ENCODE measurements around the gene NUP133. TPM values are rescaled to one million over a fixed set of nuclear protein-coding genes. Genes with fewer than 3 reads are reported as not detected.

Gene NUP133
- total RNA-seq, 1 donor from 2014 or later: 38.3 TPM

GRCh38 chr1:229456016-229456415 lies 52.1 kb downstream of the NUP133 start:
- H3K36me3 ChIP-seq: peaks cover 0 to 48% of the 10 kb centered on the region in 2 donors
- H3K27me3 ChIP-seq: no peaks in the 10 kb centered on the region
- intact Hi-C loops (cut with DNase I): no loop called here
- no peak overlapping the region for H3K27ac ChIP-seq
- no peaks in the 10 kb centered on the region for H3K4me1 ChIP-seq
- H3K9me3 ChIP-seq: no peaks in the 10 kb centered on the region
- no peak for DNase-seq (ENCODE audit: extremely low spot score in 2 of 2)
- H3K4me3 ChIP-seq: no peak overlapping the region
- no peak for TF ChIP-seq POLR2AphosphoS5 (IDR thresholded peaks at IDR 0.05; ENCODE audit: insufficient read depth in 1 of 2, low read depth in 1 of 2)
- TF ChIP-seq POLR2A (IDR thresholded peaks at IDR 0.05): no peak
- no peak for TF ChIP-seq CTCF (IDR thresholded peaks at IDR 0.05)

DNA sequence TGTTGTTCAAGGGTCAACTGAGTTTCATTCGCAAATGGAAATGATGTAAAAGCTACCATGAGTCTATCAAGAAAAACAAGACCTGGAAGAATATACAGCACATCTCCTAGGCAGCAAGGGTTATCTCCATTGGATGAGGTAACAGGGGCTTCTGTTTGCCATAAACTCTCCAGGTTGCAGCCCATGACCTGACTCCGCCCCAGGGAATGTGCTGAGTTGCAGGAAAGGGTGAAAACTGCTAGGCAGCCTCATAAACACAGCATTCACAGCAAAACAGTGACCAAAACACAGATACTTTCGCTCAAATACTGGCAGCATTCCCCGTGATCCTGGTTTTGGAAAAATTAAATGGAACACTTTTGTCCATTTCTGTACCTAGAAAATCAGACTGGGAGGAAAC lies 54.1 kb downstream of the NUP133 start:
- intact Hi-C loops (cut with DNase I): no loop called here
- Histone ChIP-seq H3K4me1 (no peaks in the 10 kb centered on the region), H3K9me3 (no peaks in the 10 kb centered on the region), H3K27ac (no peak overlapping the region), H3K27me3 (no peaks in the 10 kb centered on the region), H3K4me3 (no peak overlapping the region), H3K36me3 (peaks cover 0 to 46% of the 10 kb centered on the region in 2 donors)
- TF ChIP-seq POLR2A (IDR thresholded peaks at IDR 0.05) (no peak), POLR2AphosphoS5 (IDR thresholded peaks at IDR 0.05; ENCODE audit: insufficient read depth in 1 of 2, low read depth in 1 of 2) (no peak), CTCF (IDR thresholded peaks at IDR 0.05) (no peak)
- no peak for DNase-seq (ENCODE audit: extremely low spot score in 2 of 2)

- H3K4me3 ChIP-seq: no peak overlapping the region
- no peak overlapping the region for H3K27ac ChIP-seq
- no peaks in the 10 kb centered on the region for H3K9me3 ChIP-seq
- no peaks in the 10 kb centered on the region for H3K27me3 ChIP-seq
- DNase-seq (ENCODE audit: extremely low spot score in 2 of 2): no peak
- no peaks in the 10 kb centered on the region for H3K4me1 ChIP-seq
- peaks cover 0 to 47% of the 10 kb centered on the region in 2 donors for H3K36me3 ChIP-seq
- intact Hi-C loops (cut with DNase I): no loop called here
- TF ChIP-seq CTCF (IDR thresholded peaks at IDR 0.05) (peak in 1 of 3 experiments; percentile 16), POLR2A (IDR thresholded peaks at IDR 0.05) (no peak), POLR2AphosphoS5 (IDR thresholded peaks at IDR 0.05; ENCODE audit: insufficient read depth in 1 of 2, low read depth in 1 of 2) (no peak)
Measured at GRCh38 chr1:229452956-229453801, 55.0 kb downstream of the NUP133 start.

GRCh38 chr1:229448845-229449244 lies 59.3 kb downstream of the NUP133 start:
- TF ChIP-seq POLR2A (IDR thresholded peaks at IDR 0.05) (no peak), POLR2AphosphoS5 (IDR thresholded peaks at IDR 0.05; ENCODE audit: insufficient read depth in 1 of 2, low read depth in 1 of 2) (no peak), CTCF (IDR thresholded peaks at IDR 0.05) (no peak)
- Histone ChIP-seq H3K4me3 (no peak overlapping the region), H3K9me3 (no peaks in the 10 kb centered on the region), H3K4me1 (no peaks in the 10 kb centered on the region), H3K36me3 (peaks cover 0 to 62% of the 10 kb centered on the region in 2 donors), H3K27me3 (no peaks in the 10 kb centered on the region), H3K27ac (no peak overlapping the region)
- DNase-seq (ENCODE audit: extremely low spot score in 2 of 2): no peak
- intact Hi-C loops (cut with DNase I): no loop called here

- H3K27me3 ChIP-seq: no peaks in the 10 kb centered on the region
- TF ChIP-seq CTCF (IDR thresholded peaks at IDR 0.05): no peak
- TF ChIP-seq POLR2A (IDR thresholded peaks at IDR 0.05): no peak
- TF ChIP-seq POLR2AphosphoS5 (IDR thresholded peaks at IDR 0.05; ENCODE audit: insufficient read depth in 1 of 2, low read depth in 1 of 2): no peak
- intact Hi-C loops (cut with DNase I): no loop called here
- DNase-seq (ENCODE audit: extremely low spot score in 2 of 2): no peak
- no peaks in the 10 kb centered on the region for H3K4me1 ChIP-seq
- H3K27ac ChIP-seq: no peak overlapping the region
- H3K9me3 ChIP-seq: no peaks in the 10 kb centered on the region
- peaks cover 0 to 65% of the 10 kb centered on the region in 2 donors for H3K36me3 ChIP-seq
- no peak overlapping the region for H3K4me3 ChIP-seq
Measured at GRCh38 chr1:229448354-229448753, 59.8 kb downstream of the NUP133 start.

All from vagina (tissue), 2 donors.